Raji (cell line): ENCODE results near the gene CEP131.

ENCODE experiments used
- POLR2A ChIP-seq: IDR thresholded peaks from 2 replicates; pipeline ENCODE4 v1.6.1; 2011; ENCODE audit warnings: low read depth, low read length, control low read depth; ENCODE audit not compliant: insufficient read depth

The CEP131 gene

DNA sequence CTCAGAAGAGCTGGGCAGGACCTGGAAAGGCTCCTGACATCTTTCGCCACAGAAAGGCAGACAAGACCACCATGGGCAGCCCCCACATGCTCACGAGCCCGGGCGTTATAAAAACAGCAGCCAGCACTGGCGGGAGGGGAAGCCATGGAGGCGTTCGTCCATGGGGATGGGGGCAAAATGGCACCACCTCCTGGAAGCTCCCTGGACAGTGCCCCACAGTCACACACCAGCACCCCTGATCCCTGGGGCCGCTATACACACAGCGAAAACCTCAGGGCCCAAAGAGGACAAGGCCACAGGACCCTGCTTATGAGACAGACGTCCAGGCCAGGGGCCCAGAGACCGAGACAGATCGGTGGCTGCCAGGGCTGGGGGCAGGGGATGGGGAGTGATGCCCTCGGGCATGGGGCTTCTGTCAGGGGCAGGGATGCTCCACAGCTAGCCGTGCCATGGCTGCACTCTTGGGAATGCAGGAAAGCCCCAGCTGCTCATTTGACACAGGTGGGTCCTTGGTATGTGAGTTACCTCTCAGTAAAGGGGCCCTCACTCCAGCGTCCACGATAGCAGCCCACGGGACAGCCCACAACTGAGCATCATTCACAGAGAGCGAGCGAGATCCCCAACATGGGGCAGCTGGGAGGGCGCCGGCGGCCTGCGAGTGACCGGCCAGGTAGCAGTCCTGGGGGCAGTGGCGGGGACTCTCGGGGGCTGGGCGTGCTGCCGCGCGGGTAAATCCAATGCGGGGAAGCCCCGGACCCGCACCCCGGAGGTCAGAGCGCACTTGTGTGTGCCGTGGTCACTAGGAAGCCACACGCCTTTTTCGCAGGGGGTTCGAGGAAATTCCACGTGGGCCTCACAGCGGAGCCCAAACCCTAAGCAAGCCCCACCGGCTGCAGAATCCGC is 63.8 kb downstream of the CEP131 start:
- no peak for TF ChIP-seq POLR2A

DNA sequence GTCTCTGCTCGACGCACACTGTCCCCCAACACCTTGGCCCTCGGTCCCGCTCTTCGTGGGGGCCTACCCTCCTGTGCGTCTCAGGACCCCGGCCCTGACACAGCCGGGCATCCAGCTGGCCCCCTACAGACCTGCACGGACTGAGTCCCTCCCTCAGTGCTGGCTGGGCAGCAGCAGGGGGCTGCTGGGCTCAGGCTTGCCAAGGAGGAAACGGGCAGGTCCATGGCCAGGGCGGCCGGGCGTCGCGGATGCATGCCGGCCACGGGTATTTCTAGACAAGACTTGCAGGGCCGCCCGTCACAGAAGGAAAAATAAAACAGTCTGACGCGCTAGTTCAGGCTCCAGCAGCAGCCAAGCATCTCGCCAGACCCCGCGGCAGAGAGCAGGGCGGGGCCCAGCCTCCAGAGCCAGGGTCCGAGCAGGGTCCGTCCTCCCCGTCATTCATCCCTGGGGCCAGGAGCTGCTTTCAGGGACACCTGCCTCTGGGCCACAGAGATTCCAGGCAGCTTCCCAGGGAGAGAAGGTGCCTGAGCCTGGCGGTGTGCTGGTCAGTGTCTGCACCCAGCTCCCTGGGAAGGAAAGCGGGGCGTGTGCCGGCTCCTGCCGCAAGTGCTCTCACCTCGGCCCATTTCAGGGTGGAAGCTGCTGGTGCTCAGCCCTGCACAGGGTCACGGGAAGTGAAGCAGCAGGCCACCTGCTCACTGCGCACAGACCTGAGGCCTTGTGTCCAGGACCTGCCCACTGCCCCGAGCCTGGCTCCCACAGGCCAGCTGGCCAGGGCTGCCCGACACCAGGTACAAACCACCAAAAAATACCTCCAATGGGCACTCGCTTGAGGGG is 64.7 kb downstream of the CEP131 start:
- no peak for TF ChIP-seq POLR2A

DNA sequence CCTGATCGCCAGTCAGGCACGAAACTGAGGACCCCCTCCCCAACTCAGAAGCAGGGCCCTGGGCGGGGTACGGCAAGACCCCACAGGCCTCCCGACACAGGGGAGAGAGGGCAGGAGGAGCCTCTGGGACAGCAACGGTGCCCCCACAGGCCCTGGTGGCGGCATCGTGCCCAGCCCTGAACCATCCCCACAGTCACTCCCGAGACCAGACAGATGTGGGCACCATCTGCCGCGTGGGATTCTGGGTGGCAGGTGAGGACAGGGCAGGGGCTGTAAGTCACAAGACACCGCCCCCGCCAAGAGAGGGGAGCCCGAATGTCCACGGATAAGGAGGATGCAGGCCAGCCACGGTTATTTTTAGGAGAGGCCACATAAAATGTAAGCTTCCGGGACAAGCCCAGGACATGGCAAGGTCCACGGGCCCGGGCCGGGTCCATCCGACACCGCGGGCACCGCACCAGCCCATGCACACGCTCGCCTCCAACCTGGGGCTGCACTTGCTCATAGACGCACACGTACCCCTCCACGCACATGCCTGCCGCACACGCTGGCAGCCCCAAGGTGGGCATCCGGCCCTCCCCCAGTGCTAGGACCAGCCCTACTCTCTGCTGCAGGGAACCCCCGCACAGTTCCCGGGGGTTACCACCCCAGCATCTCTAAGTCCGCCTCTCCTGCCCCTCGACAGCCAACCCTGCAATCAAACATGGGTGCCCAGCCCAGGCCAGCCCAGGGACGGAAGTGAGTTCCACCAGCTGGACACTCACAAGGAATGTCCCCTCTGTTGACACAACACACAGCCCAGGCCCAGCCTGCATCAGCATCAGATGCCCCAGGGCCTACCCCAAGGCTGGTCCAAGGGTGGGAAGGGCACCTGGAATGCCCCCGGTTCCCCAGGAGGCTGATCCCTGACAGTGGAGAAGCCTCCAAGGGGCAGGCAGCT is 65.6 kb downstream of the CEP131 start:
- no peak for TF ChIP-seq POLR2A

DNA sequence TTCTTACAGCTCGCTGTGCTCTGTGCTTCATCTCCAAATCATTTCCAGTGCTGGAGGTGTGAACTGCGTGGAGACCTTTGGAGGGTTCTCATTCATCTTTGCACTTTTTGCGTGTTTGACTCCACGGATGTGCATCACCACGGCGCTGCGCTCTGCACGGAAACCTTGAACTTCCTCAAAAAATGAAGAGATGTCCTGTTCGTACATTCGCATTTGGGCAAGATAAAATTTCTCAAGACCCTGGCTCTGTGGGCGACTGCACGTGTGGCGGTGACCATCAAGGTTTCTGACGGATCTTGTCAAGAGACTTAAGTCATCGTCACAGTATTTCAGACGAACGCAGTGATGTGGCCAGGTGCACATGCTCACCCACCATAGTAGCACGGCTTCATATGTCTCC is 67.8 kb downstream of the CEP131 start:
- TF ChIP-seq POLR2A: no peak

DNA sequence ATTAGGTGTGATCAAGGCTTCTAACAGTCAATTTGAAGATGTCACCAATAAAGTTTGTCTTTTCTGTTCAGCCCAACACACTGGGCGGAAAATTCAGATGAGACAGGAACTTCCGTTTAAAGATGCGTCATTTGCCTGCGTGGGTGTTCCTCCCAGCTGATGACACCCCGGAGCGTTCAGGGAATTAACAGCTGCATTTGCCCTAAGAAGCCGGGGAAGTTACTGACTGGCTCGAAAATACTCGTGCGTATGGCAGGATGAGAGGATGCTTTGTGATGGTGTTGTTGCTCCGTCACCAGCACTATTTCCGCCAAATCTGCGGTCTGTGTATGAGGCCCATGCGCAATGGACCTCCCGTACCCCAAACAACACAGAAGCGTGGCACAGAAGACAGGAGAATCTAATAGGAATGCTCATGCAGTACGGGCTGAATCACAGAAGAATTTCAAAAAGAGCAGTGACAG is 69.4 kb downstream of the CEP131 start:
- no peak for TF ChIP-seq POLR2A

- TF ChIP-seq POLR2A: no peak
Observed at GRCh38 chr17:81152288-81152828, 70.4 kb downstream of the CEP131 start.

- TF ChIP-seq POLR2A: no peak
Observed at GRCh38 chr17:81151278-81151677, 71.5 kb downstream of the CEP131 start.

DNA sequence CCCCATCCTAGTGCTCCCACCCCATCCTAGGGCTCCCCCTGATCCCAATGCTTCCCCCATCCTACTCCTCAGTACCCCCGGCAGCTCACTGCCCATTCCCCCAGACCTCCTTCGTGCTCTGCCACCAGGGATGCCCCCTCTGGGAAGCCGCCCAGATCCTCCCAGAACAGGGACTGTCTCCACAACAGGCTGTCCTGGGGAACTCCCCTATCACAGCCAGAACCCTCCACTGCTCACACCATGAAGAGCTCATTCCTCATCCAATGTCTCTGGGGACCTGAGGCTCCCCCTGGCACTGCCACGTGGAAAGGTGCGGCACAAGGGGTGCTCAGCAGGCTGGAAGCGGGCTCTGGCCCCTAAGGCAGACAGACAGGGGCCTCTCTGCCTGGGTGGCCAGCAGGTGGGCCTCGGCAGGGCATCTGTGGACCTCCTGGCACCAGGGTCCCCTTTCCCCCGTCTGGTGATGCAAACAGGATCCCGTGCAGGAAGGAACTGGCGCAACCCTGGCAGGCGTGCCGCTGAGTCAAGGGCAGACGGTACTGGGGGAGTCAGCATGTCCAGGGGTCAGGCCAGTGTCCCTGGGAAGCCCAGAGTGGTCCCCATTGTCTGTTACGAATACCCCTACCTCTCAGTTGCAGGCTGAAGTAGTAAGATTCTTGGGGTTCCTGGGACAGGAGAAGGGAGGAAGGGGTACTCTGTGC is 72.2 kb downstream of the CEP131 start:
- no peak for TF ChIP-seq POLR2A

GRCh38 chr17:81148986-81149533 is 73.7 kb downstream of the CEP131 start:
- no peak for TF ChIP-seq POLR2A

- no peak for TF ChIP-seq POLR2A
Observed at GRCh38 chr17:81148571-81148970, 74.2 kb downstream of the CEP131 start.

DNA sequence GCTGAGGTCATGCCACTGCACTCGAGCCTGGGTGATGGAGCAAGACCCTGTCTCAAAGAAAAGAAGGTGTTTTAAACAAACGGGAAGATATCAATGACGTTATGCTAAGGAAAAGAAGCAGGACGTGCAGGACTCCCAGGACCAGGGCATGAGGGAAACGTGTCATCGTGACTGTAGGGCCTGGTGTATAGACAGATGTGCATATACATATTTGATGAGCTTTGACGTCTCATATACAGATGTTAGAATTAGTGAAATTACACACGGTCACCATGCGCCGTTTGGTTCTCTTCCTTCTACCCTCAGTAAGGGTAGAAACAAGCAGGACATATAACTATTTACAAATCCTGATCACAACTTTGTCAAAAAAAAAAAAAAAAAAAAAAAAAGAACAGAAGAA is 75.1 kb downstream of the CEP131 start:
- TF ChIP-seq POLR2A: no peak

DNA sequence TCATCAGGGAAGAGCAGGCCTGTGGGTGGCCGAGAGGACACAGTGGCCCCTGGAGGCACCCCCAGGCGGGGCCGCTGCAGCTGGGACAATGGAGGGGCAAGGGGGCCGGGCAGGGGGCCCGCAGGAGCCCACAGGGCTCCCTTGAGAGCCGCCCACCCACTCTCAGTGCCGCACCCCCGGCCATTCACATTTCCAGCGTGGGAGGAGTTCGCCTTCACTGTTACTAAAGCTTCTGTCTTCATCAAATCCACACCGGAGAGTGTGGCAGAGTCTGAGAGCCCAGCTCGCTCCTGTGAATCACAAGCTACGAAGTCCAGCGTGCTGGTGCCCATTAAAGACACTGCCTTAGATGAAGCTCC is 78.4 kb downstream of the CEP131 start:
- no peak for TF ChIP-seq POLR2A

- TF ChIP-seq POLR2A: no peak
Observed at GRCh38 chr17:81143717-81144422, 78.9 kb downstream of the CEP131 start.

GRCh38 chr17:81143200-81143527 is 79.6 kb downstream of the CEP131 start:
- no peak for TF ChIP-seq POLR2A
